ENCODE results near the gene AIFM3. TPM values are rescaled to one million over a fixed set of nuclear protein-coding genes. Genes with fewer than 3 reads are reported as not detected.

AIFM3 gene
- total and polyA plus RNA-seq, 2 of the 4 experiments (the other 2 are of a cell fraction): 0.09 to 0.18 TPM

GRCh38 chr22:20943104-20943933 is 23.7 kb upstream of the AIFM3 start (continued):
- TF ChIP-seq RFX5 (IDR thresholded peaks at IDR 0.05; ENCODE audit: low read depth, low read length): no peak

GRCh38 chr22:20944042-20944441 is 23.0 kb upstream of the AIFM3 start:
- POLR2A ChIA-PET (ENCODE audit: unreplicated experiment): no interaction called here
- Histone ChIP-seq H3K9me3 (ENCODE audit: control insufficient read depth, insufficient read depth, low read length) (no peaks in the 10 kb centered on the region), H4K5ac (ENCODE audit: low read depth, low read length) (no peak overlapping the region), H3K4ac (ENCODE audit: low read depth, low read length) (no peak overlapping the region), H3K79me1 (ENCODE audit: low read depth in 1 of 2, low read length in 2 of 2) (peaks cover 9 to 81% of the 10 kb centered on the region in 2 experiments), H3K14ac (replicated peaks; ENCODE audit: low read depth, low read length) (no peak overlapping the region), H2BK20ac (ENCODE audit: low read depth, low read length) (no peak overlapping the region), H3K18ac (ENCODE audit: low read depth, low read length) (no peak overlapping the region), H3K4me1 (ENCODE audit: control insufficient read depth, insufficient read depth, low read length) (peaks cover 9% of the 10 kb centered on the region), H3K23ac (ENCODE audit: low read depth, low read length) (no peak overlapping the region), H3K27me3 (ENCODE audit: control insufficient read depth, insufficient read depth, low read length) (no peaks in the 10 kb centered on the region), H4K91ac (ENCODE audit: insufficient read depth, low read depth, low read length) (no peak overlapping the region), H2AK5ac (ENCODE audit: low read depth, low read length) (no peak overlapping the region), H2BK15ac (ENCODE audit: low read depth, low read length) (no peak overlapping the region), H3K9me1 (ENCODE audit: insufficient read depth, low read length) (peaks cover 26% of the 10 kb centered on the region), H2BK120ac (ENCODE audit: low read depth, low read length) (no peak overlapping the region), H3K27ac (ENCODE audit: insufficient read depth, low read length) (no peak overlapping the region), H4K8ac (ENCODE audit: low read depth in 2 of 2, low read length in 2 of 2) (no peak overlapping the region), H2BK5ac (ENCODE audit: low read depth, low read length, poor library complexity, severe bottlenecking) (no peak overlapping the region), H2AK9ac (replicated peaks; ENCODE audit: low read depth, low read length, poor library complexity) (no peak overlapping the region), H3K4me2 (ENCODE audit: low read depth, low read length) (no peak overlapping the region), H3K36me3 (ENCODE audit: control insufficient read depth, insufficient read depth, low read length) (peaks cover 4% of the 10 kb centered on the region), H3K4me3 (ENCODE audit: insufficient read depth, low read depth, low read length) (no peak overlapping the region), H3K9ac (ENCODE audit: low read depth, low read length) (no peak overlapping the region), H3K56ac (ENCODE audit: extremely low read depth, insufficient read depth, low read length) (no peak overlapping the region), H4K20me1 (ENCODE audit: insufficient read depth, low read length) (peaks cover 96% of the 10 kb centered on the region), H2AFZ (replicated peaks; ENCODE audit: low read length, poor library complexity) (no peak overlapping the region)
- no peak for DNase-seq
- no peak for ATAC-seq (ENCODE audit: low read depth)
- CTCF ChIA-PET: interaction anchor here (0.6 to 1.1 kb wide), 3 partner anchors 10 to 39 kb away, joined by 3 to 5 read pairs (median 4); partner anchors contain the start of gene CRKL
- no TSS peak for BruUV-seq (replicated peaks)
- in situ Hi-C loops (cut with MboI; ENCODE audit: low sequenced_read_pairs) (no loop called here), intact Hi-C loops (cut with micrococcal nuclease) (no loop called here), dilution Hi-C loops (cut with HindIII; ENCODE audit: low sequenced_read_pairs, unreplicated experiment) (no loop called here)
- WGBS, 2 experiments (ENCODE audit: extremely low coverage in 2 of 2, insufficient read length in 1 of 2): no CpG with 5 or more reads among the region's 1 CpG
- TF ChIP-seq RCOR1 (IDR thresholded peaks at IDR 0.05; ENCODE audit: insufficient replicate concordance, low read length): no peak
- TF ChIP-seq NFE2L2 (IDR thresholded peaks at IDR 0.05; ENCODE audit: low read depth, low read length): no peak
- TF ChIP-seq USF2 (IDR thresholded peaks at IDR 0.05; ENCODE audit: low read depth, low read length): no peak
- no peak for TF ChIP-seq ELK1 (IDR thresholded peaks at IDR 0.05; ENCODE audit: borderline replicate concordance, low read depth, low read length)
- TF ChIP-seq FOS (IDR thresholded peaks at IDR 0.05; ENCODE audit: low read depth, low read length): no peak
- no peak for TF ChIP-seq RAD21 (IDR thresholded peaks at IDR 0.05; ENCODE audit: low read length)
- TF ChIP-seq CEBPB (IDR thresholded peaks at IDR 0.05; ENCODE audit: low read depth, low read length): no peak
- no peak for TF ChIP-seq MAZ (IDR thresholded peaks at IDR 0.05; ENCODE audit: borderline replicate concordance, low read depth, low read length)
- TF ChIP-seq MXI1 (IDR thresholded peaks at IDR 0.05; ENCODE audit: borderline replicate concordance, low read depth, low read length): no peak
- no peak for TF ChIP-seq BHLHE40 (IDR thresholded peaks at IDR 0.05; ENCODE audit: low read depth, low read length)
- no peak for TF ChIP-seq MAFK (IDR thresholded peaks at IDR 0.05; ENCODE audit: low read depth, low read length)
- TF ChIP-seq POLR2A (IDR thresholded peaks at IDR 0.05; ENCODE audit: low read depth, low read length): no peak
- TF ChIP-seq SMC3 (IDR thresholded peaks at IDR 0.05; ENCODE audit: low read depth, low read length): no peak
- no peak for TF ChIP-seq RFX5 (IDR thresholded peaks at IDR 0.05; ENCODE audit: low read depth, low read length)

Data from IMR-90 (cell line).